Measurements from ENCODE around the gene PANK1. TPM values are rescaled to one million over a fixed set of nuclear protein-coding genes. Genes with fewer than 3 reads are reported as not detected.

Gene PANK1
- polyA plus RNA-seq, 2 donors = 1.5 to 2.6 TPM

- Histone ChIP-seq H3K4me3 (ENCODE audit: low read depth in 1 of 2, low read length in 2 of 2) (peak within 1 kb of the TSS; percentile 3 to 36), H3K9me3 (ENCODE audit: control insufficient read depth in 2 of 2, insufficient read depth in 1 of 2, low read depth in 1 of 2, low read length in 1 of 2) (no peaks in the 10 kb centered on the region), H3K36me3 (ENCODE audit: control insufficient read depth in 2 of 2, insufficient read depth in 2 of 2, low read length in 1 of 2) (no peaks in the 10 kb centered on the region), H3K27ac (ENCODE audit: low read depth in 2 of 2, low read length in 1 of 2) (no peak within 1 kb of the TSS), H3K4me1 (ENCODE audit: control insufficient read depth in 2 of 2, insufficient read depth in 2 of 2, low read length in 1 of 2) (peaks cover 3 to 5% of the 10 kb centered on the region in 2 donors), H3K27me3 (ENCODE audit: control insufficient read depth in 1 of 2, insufficient read depth in 2 of 2, low read length in 2 of 2) (peaks cover 8 to 17% of the 10 kb centered on the region in 2 donors)
- 2 to 3% methylated on average over 64 to 87 of the region's 87 CpGs for WGBS, 2 donors
Observed at GRCh38 chr10:89535171-89536012, 109.7 kb downstream of the PANK1 start, which contains the start of gene SLC16A12. Gene SLC16A12 (minus strand): TSS chr10:89535594. CDS start chr10:89462578, 73,016 bp downstream.

GRCh38 chr10:89534826-89535166 is 110.2 kb downstream of the PANK1 start:
- H3K4me3 ChIP-seq (ENCODE audit: low read depth in 1 of 2, low read length in 2 of 2) = peak overlapping the region in 1 of 2 donors; percentile 36
- H3K27me3 ChIP-seq (ENCODE audit: control insufficient read depth in 1 of 2, insufficient read depth in 2 of 2, low read length in 2 of 2) = peaks cover 8 to 17% of the 10 kb centered on the region in 2 donors
- H3K27ac ChIP-seq (ENCODE audit: low read depth in 2 of 2, low read length in 1 of 2) = no peak overlapping the region
- no peaks in the 10 kb centered on the region for H3K9me3 ChIP-seq (ENCODE audit: control insufficient read depth in 2 of 2, insufficient read depth in 1 of 2, low read depth in 1 of 2, low read length in 1 of 2)
- H3K36me3 ChIP-seq (ENCODE audit: control insufficient read depth in 2 of 2, insufficient read depth in 2 of 2, low read length in 1 of 2) = no peaks in the 10 kb centered on the region
- WGBS, 2 donors = 12 to 14% methylated on average over 8 of the region's 8 CpGs
- peaks cover 3 to 5% of the 10 kb centered on the region in 2 donors for H3K4me1 ChIP-seq (ENCODE audit: control insufficient read depth in 2 of 2, insufficient read depth in 2 of 2, low read length in 1 of 2)

Other genes with a start within 250 kb of the PANK1 start
- 1 to 10 TPM; 3.4 to 4.8 TPM for gene IFIT5, start 230.7 kb downstream of the PANK1 start, polyA plus RNA-seq
- under 1 TPM; 0.02 to 0.05 TPM for gene SLC16A12, start 109.6 kb downstream of the PANK1 start, polyA plus RNA-seq
- 1 to 10 TPM; 3.3 to 3.6 TPM for gene KIF20B, start 56.3 kb upstream of the PANK1 start, polyA plus RNA-seq